NT2/D1 (cell line): ENCODE results near the gene NMB.
"Not testable (repeated sequence)": the region's sequence is repeated elsewhere in the genome, so short reads cannot be mapped to it uniquely, and the experiment has no call there.

ENCODE experiments used
- DNase-seq: peaks from one replicate; pipeline ENCODE4 v3.0.0-alpha.2; 2011; ENCODE audit warnings: low read depth, low spot score
- H3K27me3 ChIP-seq: 2 replicates; pipeline ENCODE4 v1.6.0; 2011; ENCODE audit warnings: mild to moderate bottlenecking; ENCODE audit not compliant: insufficient read length, insufficient read depth
- H3K36me3 ChIP-seq: 2 replicates; pipeline ENCODE4 v1.6.1; 2011; ENCODE audit warnings: mild to moderate bottlenecking, low read length, mixed read lengths; ENCODE audit not compliant: insufficient read depth, insufficient read length
- H3K4me1 ChIP-seq: 2 replicates; pipeline ENCODE4 v1.5.1; 2011; ENCODE audit not compliant: insufficient read depth, insufficient read length
- H3K4me3 ChIP-seq: 2 replicates; pipeline ENCODE4 v1.5.1; 2011; ENCODE audit warnings: low read depth; ENCODE audit not compliant: insufficient read length
- H3K9ac ChIP-seq: 2 replicates; pipeline ENCODE4 v1.6.0; 2011; ENCODE audit warnings: low read depth; ENCODE audit not compliant: insufficient read length
- H3K9me3 ChIP-seq: 2 replicates; pipeline ENCODE4 v1.5.1; 2011; ENCODE audit warnings: mild to moderate bottlenecking, low read length; ENCODE audit not compliant: insufficient read depth
- SUZ12 ChIP-seq: IDR thresholded peaks from 2 replicates; pipeline ENCODE4 v1.6.1; 2011; ENCODE audit not compliant: insufficient read length, insufficient read depth; ENCODE audit errors: extremely low read depth
- YY1 ChIP-seq: IDR thresholded peaks from 2 replicates; pipeline ENCODE4 v1.6.1; 2011; ENCODE audit not compliant: insufficient read length, insufficient read depth
- ZNF274 ChIP-seq: IDR thresholded peaks from 2 replicates; pipeline ENCODE4 v1.6.1; 2011; ENCODE audit warnings: mild to moderate bottlenecking, low read depth, low read length

NMB gene

GRCh38 chr15:84690342-84690741, 32.3 kb upstream of the NMB start:
- TF ChIP-seq ZNF274 (no peak), YY1 (no peak), SUZ12 (no peak)
- no peak overlapping the region for H3K4me3 ChIP-seq
- H3K36me3 ChIP-seq = peaks cover 64% of the 10 kb centered on the region

GRCh38 chr15:84689858-84690257, 31.9 kb upstream of the NMB start:
- Histone ChIP-seq H3K36me3 (peaks cover 69% of the 10 kb centered on the region), H3K4me3 (no peak overlapping the region), H3K9me3 (peaks cover 5% of the 10 kb centered on the region; the same call in 1 of the 2 replicates), H3K4me1 (no peaks in the 10 kb centered on the region), H3K27me3 (no peaks in the 10 kb centered on the region), H3K9ac (no peak overlapping the region)
- no peak for TF ChIP-seq SUZ12
- no peak for TF ChIP-seq YY1
- TF ChIP-seq ZNF274 = no peak
- DNase-seq = no peak

More at GRCh38 chr15:84690342-84690741, 32.3 kb upstream of the NMB start:
- Histone ChIP-seq H3K9me3 (peaks cover 5% of the 10 kb centered on the region; the same call in 1 of the 2 replicates), H3K4me1 (no peaks in the 10 kb centered on the region), H3K9ac (no peak overlapping the region), H3K27me3 (no peaks in the 10 kb centered on the region)
- DNase-seq = no peak

- peaks cover 90% of the 10 kb centered on the region for H3K36me3 ChIP-seq
- not testable (repeated sequence) for H3K9ac ChIP-seq, H3K9me3 ChIP-seq, H3K4me1 ChIP-seq, DNase-seq, H3K27me3 ChIP-seq, H3K4me3 ChIP-seq
Observed at GRCh38 chr15:84686446-84686845, 28.4 kb upstream of the NMB start.

- Histone ChIP-seq H3K4me3 (no peak overlapping the region), H3K27me3 (no peaks in the 10 kb centered on the region), H3K9ac (no peak overlapping the region), H3K9me3 (0 out of 2 replicates have a peak, but pooled peaks cover under 1% of the 10 kb centered on the region), H3K36me3 (peaks cover 89% of the 10 kb centered on the region), H3K4me1 (no peaks in the 10 kb centered on the region)
- DNase-seq = no peak
- TF ChIP-seq ZNF274 (no peak), SUZ12 (no peak), YY1 (no peak)
Observed at GRCh38 chr15:84685304-84685703, 27.3 kb upstream of the NMB start.

- H3K27me3 ChIP-seq = no peaks in the 10 kb centered on the region
- no peaks in the 10 kb centered on the region for H3K4me1 ChIP-seq
- H3K9me3 ChIP-seq = no peaks in the 10 kb centered on the region
- no peak overlapping the region for H3K4me3 ChIP-seq
- DNase-seq = no peak
- H3K9ac ChIP-seq = no peak overlapping the region
- no peak for TF ChIP-seq YY1
- TF ChIP-seq SUZ12 = no peak
- no peak for TF ChIP-seq ZNF274
- H3K36me3 ChIP-seq = peaks cover 88% of the 10 kb centered on the region
Observed at GRCh38 chr15:84684092-84684491, 26.1 kb upstream of the NMB start.

- H3K27me3 ChIP-seq = no peaks in the 10 kb centered on the region
- no peak overlapping the region for H3K9ac ChIP-seq
- H3K4me1 ChIP-seq = no peaks in the 10 kb centered on the region
- TF ChIP-seq SUZ12 = no peak
- TF ChIP-seq YY1 = no peak
- TF ChIP-seq ZNF274 = no peak
- DNase-seq = no peak
- H3K36me3 ChIP-seq = peaks cover 83% of the 10 kb centered on the region
- H3K9me3 ChIP-seq = no peaks in the 10 kb centered on the region
- H3K4me3 ChIP-seq = no peak overlapping the region
Observed at GRCh38 chr15:84681831-84682230, 23.8 kb upstream of the NMB start.

GRCh38 chr15:84671211-84671610, 13.2 kb upstream of the NMB start:
- no peak for DNase-seq
- no peak overlapping the region for H3K9ac ChIP-seq
- no peaks in the 10 kb centered on the region for H3K4me1 ChIP-seq
- H3K4me3 ChIP-seq = no peak overlapping the region
- no peaks in the 10 kb centered on the region for H3K27me3 ChIP-seq
- no peak for TF ChIP-seq SUZ12
- no peak for TF ChIP-seq YY1
- TF ChIP-seq ZNF274 = no peak
- peaks cover 5% of the 10 kb centered on the region; the same call in 1 of the 2 replicates for H3K9me3 ChIP-seq
- peaks cover 86% of the 10 kb centered on the region for H3K36me3 ChIP-seq

- Histone ChIP-seq H3K9me3 (peaks cover 5% of the 10 kb centered on the region; the same call in 1 of the 2 replicates), H3K9ac (no peak overlapping the region), H3K4me1 (no peaks in the 10 kb centered on the region), H3K36me3 (peaks cover 85% of the 10 kb centered on the region), H3K4me3 (no peak overlapping the region), H3K27me3 (no peaks in the 10 kb centered on the region)
- TF ChIP-seq YY1 (no peak), SUZ12 (no peak), ZNF274 (no peak)
- no peak for DNase-seq
Observed at GRCh38 chr15:84669726-84670125, 11.7 kb upstream of the NMB start.
